ENCODE results near the gene FBF1.

The FBF1 gene

GRCh38 chr17:75950855-75951554, 10.2 kb upstream of the FBF1 start:
- no peak for DNase-seq (ENCODE audit: extremely low read depth in 1 of 2, low read depth in 1 of 2)

GRCh38 chr17:75950421-75950820, 9.6 kb upstream of the FBF1 start:
- no peak for DNase-seq (ENCODE audit: extremely low read depth in 1 of 2, low read depth in 1 of 2)

GRCh38 chr17:75945211-75945610, 4.4 kb upstream of the FBF1 start:
- no peak for DNase-seq (ENCODE audit: extremely low read depth in 1 of 2, low read depth in 1 of 2)

GRCh38 chr17:75943491-75943890, 2.6 kb upstream of the FBF1 start:
- DNase-seq (ENCODE audit: extremely low read depth in 1 of 2, low read depth in 1 of 2), result no peak

GRCh38 chr17:75942473-75942872, 1.6 kb upstream of the FBF1 start:
- no peak for DNase-seq (ENCODE audit: extremely low read depth in 1 of 2, low read depth in 1 of 2)

GRCh38 chr17:75941442-75941819, 589 bp upstream of the FBF1 start:
- no peak for DNase-seq (ENCODE audit: extremely low read depth in 1 of 2, low read depth in 1 of 2)

- no peak for DNase-seq (ENCODE audit: extremely low read depth in 1 of 2, low read depth in 1 of 2)
Measured at GRCh38 chr17:75937652-75938051, 3.2 kb downstream of the FBF1 start.

GRCh38 chr17:75933808-75934207, 7.0 kb downstream of the FBF1 start:
- DNase-seq (ENCODE audit: extremely low read depth in 1 of 2, low read depth in 1 of 2), result no peak

GRCh38 chr17:75932852-75933251, 8.0 kb downstream of the FBF1 start:
- no peak for DNase-seq (ENCODE audit: extremely low read depth in 1 of 2, low read depth in 1 of 2)

GRCh38 chr17:75931062-75931461, 9.8 kb downstream of the FBF1 start:
- DNase-seq (ENCODE audit: extremely low read depth in 1 of 2, low read depth in 1 of 2), result no peak

GRCh38 chr17:75927286-75927922, 13.4 kb downstream of the FBF1 start:
- DNase-seq (ENCODE audit: extremely low read depth in 1 of 2, low read depth in 1 of 2), result no peak

GRCh38 chr17:75926456-75926855, 14.4 kb downstream of the FBF1 start:
- no peak for DNase-seq (ENCODE audit: extremely low read depth in 1 of 2, low read depth in 1 of 2)

GRCh38 chr17:75925912-75926311, 14.9 kb downstream of the FBF1 start:
- DNase-seq (ENCODE audit: extremely low read depth in 1 of 2, low read depth in 1 of 2), result no peak

- DNase-seq (ENCODE audit: extremely low read depth in 1 of 2, low read depth in 1 of 2), result no peak
Measured at GRCh38 chr17:75925103-75925502, 15.7 kb downstream of the FBF1 start.

GRCh38 chr17:75922963-75923874, 17.6 kb downstream of the FBF1 start:
- DNase-seq (ENCODE audit: extremely low read depth in 1 of 2, low read depth in 1 of 2), result no peak

GRCh38 chr17:75922173-75922961, 18.5 kb downstream of the FBF1 start:
- DNase-seq (ENCODE audit: extremely low read depth in 1 of 2, low read depth in 1 of 2), result no peak

- no peak for DNase-seq (ENCODE audit: extremely low read depth in 1 of 2, low read depth in 1 of 2)
Measured at GRCh38 chr17:75921596-75921995, 19.2 kb downstream of the FBF1 start.

GRCh38 chr17:75920045-75920560, 20.7 kb downstream of the FBF1 start:
- no peak for DNase-seq (ENCODE audit: extremely low read depth in 1 of 2, low read depth in 1 of 2)

GRCh38 chr17:75919611-75920010, 21.2 kb downstream of the FBF1 start:
- no peak for DNase-seq (ENCODE audit: extremely low read depth in 1 of 2, low read depth in 1 of 2)

GRCh38 chr17:75917917-75918445, 22.9 kb downstream of the FBF1 start:
- no peak for DNase-seq (ENCODE audit: extremely low read depth in 1 of 2, low read depth in 1 of 2)

Data from stimulated activated CD8-positive, alpha-beta memory T cell treated with anti-CD3 and anti-CD28 coated beads, Interleukin-7, amount 100 ng/mL, for 48 hours (primary cell).